Measurements from ENCODE around the gene PTPRM.

DNA sequence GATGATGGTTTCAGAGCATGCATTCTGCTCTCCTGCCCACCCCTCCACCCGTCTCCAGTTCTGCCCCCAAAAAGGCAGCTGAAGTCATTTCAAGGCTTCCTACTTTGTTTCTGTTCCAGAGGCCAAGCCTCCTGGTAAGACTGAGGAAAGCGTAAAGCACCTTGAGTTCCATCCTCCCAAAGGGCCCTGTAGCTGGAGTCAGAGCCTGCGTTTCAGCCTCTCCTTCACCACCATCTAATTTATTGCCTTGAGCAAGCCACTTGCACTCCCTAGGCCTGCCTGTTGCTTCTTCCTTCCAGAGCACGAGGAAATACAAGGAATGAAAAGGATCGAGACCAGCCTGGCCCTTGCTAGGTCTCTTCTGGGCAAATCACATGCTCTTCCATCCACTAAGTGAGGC lies 797.9 kb downstream of the PTPRM start:
- no peak for TF ChIP-seq EZH2 (IDR thresholded peaks at IDR 0.05; ENCODE audit: borderline replicate concordance, low read depth, low read length, severe bottlenecking)
- TF ChIP-seq, protein P1, sequence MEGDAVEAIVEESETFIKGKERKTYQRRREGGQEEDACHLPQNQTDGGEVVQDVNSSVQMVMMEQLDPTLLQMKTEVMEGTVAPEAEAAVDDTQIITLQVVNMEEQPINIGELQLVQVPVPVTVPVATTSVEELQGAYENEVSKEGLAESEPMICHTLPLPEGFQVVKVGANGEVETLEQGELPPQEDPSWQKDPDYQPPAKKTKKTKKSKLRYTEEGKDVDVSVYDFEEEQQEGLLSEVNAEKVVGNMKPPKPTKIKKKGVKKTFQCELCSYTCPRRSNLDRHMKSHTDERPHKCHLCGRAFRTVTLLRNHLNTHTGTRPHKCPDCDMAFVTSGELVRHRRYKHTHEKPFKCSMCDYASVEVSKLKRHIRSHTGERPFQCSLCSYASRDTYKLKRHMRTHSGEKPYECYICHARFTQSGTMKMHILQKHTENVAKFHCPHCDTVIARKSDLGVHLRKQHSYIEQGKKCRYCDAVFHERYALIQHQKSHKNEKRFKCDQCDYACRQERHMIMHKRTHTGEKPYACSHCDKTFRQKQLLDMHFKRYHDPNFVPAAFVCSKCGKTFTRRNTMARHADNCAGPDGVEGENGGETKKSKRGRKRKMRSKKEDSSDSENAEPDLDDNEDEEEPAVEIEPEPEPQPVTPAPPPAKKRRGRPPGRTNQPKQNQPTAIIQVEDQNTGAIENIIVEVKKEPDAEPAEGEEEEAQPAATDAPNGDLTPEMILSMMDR (IDR thresholded peaks at IDR 0.05; ENCODE audit: extremely low read depth in 1 of 2, insufficient read depth in 1 of 2, low read depth in 1 of 2, low read length in 2 of 2), result no peak
- no peak for TF ChIP-seq POLR2A (IDR thresholded peaks at IDR 0.05; ENCODE audit: low read depth, low read length)
- TF ChIP-seq POLR2AphosphoS5 (IDR thresholded peaks at IDR 0.05; ENCODE audit: insufficient read depth, low read depth, low read length), result no peak
- TF ChIP-seq GATA2 (IDR thresholded peaks at IDR 0.05; ENCODE audit: insufficient read depth, insufficient read length, low read depth, low read length), result no peak
- no peak for TF ChIP-seq JUN (IDR thresholded peaks at IDR 0.05; ENCODE audit: borderline replicate concordance, insufficient read depth, insufficient read length, low read depth)
- TF ChIP-seq, protein P2, sequence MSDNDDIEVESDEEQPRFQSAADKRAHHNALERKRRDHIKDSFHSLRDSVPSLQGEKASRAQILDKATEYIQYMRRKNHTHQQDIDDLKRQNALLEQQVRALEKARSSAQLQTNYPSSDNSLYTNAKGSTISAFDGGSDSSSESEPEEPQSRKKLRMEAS (IDR thresholded peaks at IDR 0.05; ENCODE audit: insufficient read depth, insufficient read length), result no peak
- TF ChIP-seq FOS (IDR thresholded peaks at IDR 0.05; ENCODE audit: borderline replicate concordance, insufficient read depth, low read length), result no peak

All from endothelial cell of umbilical vein (primary cell).